Measurements from ENCODE around the gene DCP1A.
"Not testable (repeated sequence)": the region's sequence is repeated elsewhere in the genome, so short reads cannot be mapped to it uniquely, and the experiment has no call there.

The DCP1A gene

GRCh38 chr3:53329897-53330296 lies 17.4 kb downstream of the DCP1A start:
- 0 out of 2 replicates have a peak, but pooled peaks cover 6% of the 10 kb centered on the region for H4K20me1 ChIP-seq (ENCODE audit: insufficient read depth, low read length)
- no peak overlapping the region for H2AFZ ChIP-seq (ENCODE audit: low read depth, low read length)
- TF ChIP-seq CTCF (IDR thresholded peaks at IDR 0.05; ENCODE audit: low read depth, low read length) (no peak), EZH2phosphoT487 (IDR thresholded peaks at IDR 0.05; ENCODE audit: low read depth) (no peak)
- H3K4me3 ChIP-seq (ENCODE audit: low read length): no peak overlapping the region
- no peak overlapping the region for H3K9ac ChIP-seq (ENCODE audit: low read length)
- H3K27me3 ChIP-seq (ENCODE audit: low read depth, low read length): no peaks in the 10 kb centered on the region
- H3K4me1 ChIP-seq (ENCODE audit: low read length): no peaks in the 10 kb centered on the region
- peaks cover 29% of the 10 kb centered on the region for H3K79me2 ChIP-seq (ENCODE audit: low read length)
- H3K9me3 ChIP-seq (ENCODE audit: insufficient read depth, low read length): no peaks in the 10 kb centered on the region
- no peak overlapping the region for H3K4me2 ChIP-seq (ENCODE audit: low read length)
- H3K36me3 ChIP-seq (replicated peaks; ENCODE audit: low read depth, low read length): peaks cover 40% of the 10 kb centered on the region
- no peak overlapping the region for H3K27ac ChIP-seq (ENCODE audit: low read length)

GRCh38 chr3:53328746-53329145 lies 18.6 kb downstream of the DCP1A start:
- Histone ChIP-seq H3K4me2 (ENCODE audit: low read length) (no peak overlapping the region), H3K36me3 (replicated peaks; ENCODE audit: low read depth, low read length) (peaks cover 31% of the 10 kb centered on the region), H3K4me1 (ENCODE audit: low read length) (no peaks in the 10 kb centered on the region), H2AFZ (ENCODE audit: low read depth, low read length) (no peak overlapping the region), H3K4me3 (ENCODE audit: low read length) (no peak overlapping the region), H3K9me3 (ENCODE audit: insufficient read depth, low read length) (no peaks in the 10 kb centered on the region), H3K27me3 (ENCODE audit: low read depth, low read length) (no peaks in the 10 kb centered on the region), H4K20me1 (ENCODE audit: insufficient read depth, low read length) (peaks cover 11% of the 10 kb centered on the region), H3K27ac (ENCODE audit: low read length) (no peak overlapping the region), H3K79me2 (ENCODE audit: low read length) (peaks cover 36% of the 10 kb centered on the region), H3K9ac (ENCODE audit: low read length) (no peak overlapping the region)
- no peak for TF ChIP-seq CTCF (IDR thresholded peaks at IDR 0.05; ENCODE audit: low read depth, low read length)
- TF ChIP-seq EZH2phosphoT487 (IDR thresholded peaks at IDR 0.05; ENCODE audit: low read depth): no peak

DNA sequence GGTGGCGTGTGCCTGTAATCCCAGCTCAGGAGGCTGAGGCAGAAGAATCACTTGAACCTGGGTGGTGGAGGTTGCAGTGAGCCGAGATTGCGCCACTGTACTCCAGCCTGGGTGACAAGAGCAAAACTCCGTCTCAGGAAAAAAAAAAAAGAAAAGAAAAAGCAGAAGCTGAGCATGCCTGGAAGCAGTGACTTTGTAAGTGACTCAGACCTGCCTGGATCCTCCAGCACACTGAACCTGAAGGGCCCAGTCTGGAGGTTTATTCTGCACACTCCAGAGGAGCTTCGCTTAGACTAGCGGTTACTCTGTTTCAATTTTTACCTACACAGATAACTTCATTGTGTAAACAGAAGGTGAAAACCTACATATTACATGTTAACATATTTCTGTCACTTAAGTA lies 19.4 kb downstream of the DCP1A start:
- not testable (repeated sequence) for H2AFZ ChIP-seq (ENCODE audit: low read depth, low read length); H3K4me2 ChIP-seq (ENCODE audit: low read length); H3K9ac ChIP-seq (ENCODE audit: low read length); H3K4me3 ChIP-seq (ENCODE audit: low read length); H3K27ac ChIP-seq (ENCODE audit: low read length); H3K9me3 ChIP-seq (ENCODE audit: insufficient read depth, low read length); H3K27me3 ChIP-seq (ENCODE audit: low read depth, low read length); H3K4me1 ChIP-seq (ENCODE audit: low read length)
- H4K20me1 ChIP-seq (ENCODE audit: insufficient read depth, low read length): peaks cover 11% of the 10 kb centered on the region
- H3K36me3 ChIP-seq (replicated peaks; ENCODE audit: low read depth, low read length): peaks cover 27% of the 10 kb centered on the region
- H3K79me2 ChIP-seq (ENCODE audit: low read length): peaks cover 42% of the 10 kb centered on the region

- no peak for TF ChIP-seq EZH2phosphoT487 (IDR thresholded peaks at IDR 0.05; ENCODE audit: low read depth)
- no peak for TF ChIP-seq CTCF (IDR thresholded peaks at IDR 0.05; ENCODE audit: low read depth, low read length)
- Histone ChIP-seq H3K36me3 (replicated peaks; ENCODE audit: low read depth, low read length) (peaks cover 17% of the 10 kb centered on the region), H3K79me2 (ENCODE audit: low read length) (peaks cover 47% of the 10 kb centered on the region), H3K9ac (ENCODE audit: low read length) (no peak overlapping the region), H4K20me1 (ENCODE audit: insufficient read depth, low read length) (peaks cover 21% of the 10 kb centered on the region), H3K4me1 (ENCODE audit: low read length) (peaks cover 3% of the 10 kb centered on the region; the same call in 1 of the 2 replicates), H3K4me3 (ENCODE audit: low read length) (no peak overlapping the region), H3K9me3 (ENCODE audit: insufficient read depth, low read length) (no peaks in the 10 kb centered on the region), H2AFZ (ENCODE audit: low read depth, low read length) (no peak overlapping the region), H3K27me3 (ENCODE audit: low read depth, low read length) (no peaks in the 10 kb centered on the region), H3K27ac (ENCODE audit: low read length) (no peak overlapping the region), H3K4me2 (ENCODE audit: low read length) (no peak overlapping the region)
Observed at GRCh38 chr3:53324105-53324504, 23.2 kb downstream of the DCP1A start.

- Histone ChIP-seq H2AFZ (ENCODE audit: low read depth, low read length) (no peak overlapping the region), H3K27me3 (ENCODE audit: low read depth, low read length) (no peaks in the 10 kb centered on the region), H3K4me1 (ENCODE audit: low read length) (peaks cover 3% of the 10 kb centered on the region; the same call in 1 of the 2 replicates), H3K79me2 (ENCODE audit: low read length) (peaks cover 30% of the 10 kb centered on the region), H4K20me1 (ENCODE audit: insufficient read depth, low read length) (peaks cover 15% of the 10 kb centered on the region), H3K27ac (ENCODE audit: low read length) (no peak overlapping the region), H3K36me3 (replicated peaks; ENCODE audit: low read depth, low read length) (peaks cover 15% of the 10 kb centered on the region), H3K9ac (ENCODE audit: low read length) (no peak overlapping the region), H3K9me3 (ENCODE audit: insufficient read depth, low read length) (no peaks in the 10 kb centered on the region), H3K4me2 (ENCODE audit: low read length) (no peak overlapping the region), H3K4me3 (ENCODE audit: low read length) (no peak overlapping the region)
- TF ChIP-seq CTCF (IDR thresholded peaks at IDR 0.05; ENCODE audit: low read depth, low read length) (no peak), EZH2phosphoT487 (IDR thresholded peaks at IDR 0.05; ENCODE audit: low read depth) (no peak)
Observed at GRCh38 chr3:53320697-53321096, 26.6 kb downstream of the DCP1A start.
